Measurements from ENCODE around the gene CCDC57.

DNA sequence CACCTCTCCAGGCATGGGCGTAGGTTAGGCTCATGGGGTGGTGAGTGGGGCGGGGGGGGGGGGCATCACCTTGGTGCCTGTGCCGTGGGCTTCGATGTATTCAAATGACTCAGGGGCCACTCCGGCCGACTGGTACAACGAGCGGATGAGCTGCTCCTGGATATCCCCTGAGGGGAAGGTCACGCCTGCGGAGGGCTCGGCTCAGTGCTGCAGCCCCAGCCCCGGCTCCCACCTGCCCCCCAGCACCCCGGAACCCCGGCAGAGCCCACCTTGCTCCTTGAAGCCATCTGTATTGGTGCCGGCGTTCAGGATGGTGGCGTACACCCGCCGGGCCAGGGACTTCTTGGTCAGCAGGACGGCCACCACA lies 120.0 kb downstream of the CCDC57 start:
- TF ChIP-seq, protein P1, sequence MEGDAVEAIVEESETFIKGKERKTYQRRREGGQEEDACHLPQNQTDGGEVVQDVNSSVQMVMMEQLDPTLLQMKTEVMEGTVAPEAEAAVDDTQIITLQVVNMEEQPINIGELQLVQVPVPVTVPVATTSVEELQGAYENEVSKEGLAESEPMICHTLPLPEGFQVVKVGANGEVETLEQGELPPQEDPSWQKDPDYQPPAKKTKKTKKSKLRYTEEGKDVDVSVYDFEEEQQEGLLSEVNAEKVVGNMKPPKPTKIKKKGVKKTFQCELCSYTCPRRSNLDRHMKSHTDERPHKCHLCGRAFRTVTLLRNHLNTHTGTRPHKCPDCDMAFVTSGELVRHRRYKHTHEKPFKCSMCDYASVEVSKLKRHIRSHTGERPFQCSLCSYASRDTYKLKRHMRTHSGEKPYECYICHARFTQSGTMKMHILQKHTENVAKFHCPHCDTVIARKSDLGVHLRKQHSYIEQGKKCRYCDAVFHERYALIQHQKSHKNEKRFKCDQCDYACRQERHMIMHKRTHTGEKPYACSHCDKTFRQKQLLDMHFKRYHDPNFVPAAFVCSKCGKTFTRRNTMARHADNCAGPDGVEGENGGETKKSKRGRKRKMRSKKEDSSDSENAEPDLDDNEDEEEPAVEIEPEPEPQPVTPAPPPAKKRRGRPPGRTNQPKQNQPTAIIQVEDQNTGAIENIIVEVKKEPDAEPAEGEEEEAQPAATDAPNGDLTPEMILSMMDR (IDR thresholded peaks at IDR 0.05; ENCODE audit: low read depth, low read length, poor library complexity, severe bottlenecking), result no peak
- TF ChIP-seq EZH2phosphoT487 (IDR thresholded peaks at IDR 0.05; ENCODE audit: borderline replicate concordance, low read length), result no peak
